Muscle of leg (tissue), 11 donors: ENCODE data around the gene OSBPL2. TPM values are rescaled to one million over a fixed set of nuclear protein-coding genes. Genes with fewer than 3 reads are reported as not detected.
A peak's percentile ranks its signal among the peaks of the same experiment; 100 is the strongest.

Experiments used
- DNase-seq: peaks from one replicate; pipeline ENCODE4 v3.0.0; 2013
- H3K27ac ChIP-seq: one replicate; pipeline ENCODE4 v1.5.1; 2013; ENCODE audit warnings: mild to moderate bottlenecking, low read length, control low read depth
- H3K27me3 ChIP-seq: one replicate; pipeline ENCODE4 v1.6.1; 2013; ENCODE audit warnings: low read length; ENCODE audit not compliant: control insufficient read depth, insufficient read depth
- H3K36me3 ChIP-seq: one replicate; pipeline ENCODE4 v1.6.1; 2013; ENCODE audit warnings: low read length; ENCODE audit not compliant: control insufficient read depth, insufficient read depth
- H3K4me1 ChIP-seq: one replicate; pipeline ENCODE4 v1.6.1; 2013; ENCODE audit warnings: low read length; ENCODE audit not compliant: control insufficient read depth, insufficient read depth
- H3K4me3 ChIP-seq: one replicate; pipeline ENCODE4 v1.5.1; 2013; ENCODE audit warnings: low read length, control low read depth
- H3K9me3 ChIP-seq: replicated peaks from 2 replicates; pipeline ENCODE4 v1.6.1; 2013; ENCODE audit warnings: low read depth, low read length; ENCODE audit not compliant: control insufficient read depth
- WGBS: methylation state at CpG from one replicate; pipeline ENCODE4 v1.1.5; 2013; ENCODE audit warnings: missing lambda C conversion rate; ENCODE audit not compliant: insufficient coverage; 5-methylcytosine and 5-hydroxymethylcytosine counted together
- polyA plus RNA-seq, 8 donors: library from polyadenylated mRNA; unstranded; fragments of 120-200 nt; gene quantifications; one replicate each; pipeline versions ENCODE4 v1.2.1 to v1.2.3, GENCODE V29; 2013; ENCODE audit warnings: inconsistent platforms in 1 of 8, low replicate concordance in 1 of 8; ENCODE audit not compliant: insufficient read length in 8 of 8, insufficient read depth in 1 of 8
- total RNA-seq: library from RNA; stranded (reverse); fragments of 120-200 nt; gene quantifications from one replicate; pipeline ENCODE4 v1.2.4, GENCODE V29; 2013

The OSBPL2 gene
- total and polyA plus RNA-seq, 9 donors = 21.6 to 33.6 (median 25.6) TPM

GRCh38 chr20:62297449-62298227 lies 59.3 kb downstream of the OSBPL2 start:
- Histone ChIP-seq H3K27ac (no peak overlapping the region), H3K9me3 (no peaks in the 10 kb centered on the region), H3K27me3 (no peaks in the 10 kb centered on the region), H3K36me3 (peaks cover 37% of the 10 kb centered on the region), H3K4me3 (no peak overlapping the region), H3K4me1 (peaks cover 8% of the 10 kb centered on the region)
- WGBS = 82% methylated on average over 27 of the region's 29 CpGs
- no peak for DNase-seq

GRCh38 chr20:62298577-62299249 lies 60.4 kb downstream of the OSBPL2 start:
- DNase-seq = no peak
- H3K27ac ChIP-seq = no peak overlapping the region
- no peak overlapping the region for H3K4me3 ChIP-seq
- H3K9me3 ChIP-seq = no peaks in the 10 kb centered on the region
- H3K36me3 ChIP-seq = peaks cover 32% of the 10 kb centered on the region
- H3K27me3 ChIP-seq = no peaks in the 10 kb centered on the region
- peaks cover 13% of the 10 kb centered on the region for H3K4me1 ChIP-seq
- 90% methylated on average over 24 of the region's 33 CpGs for WGBS

- Histone ChIP-seq H3K4me3 (no peak overlapping the region), H3K27me3 (no peaks in the 10 kb centered on the region)
- DNase-seq = no peak
These were observed 61.4 kb downstream of the OSBPL2 start for GRCh38 chr20:62299666-62300236.

GRCh38 chr20:62300319-62300718 lies 62.0 kb downstream of the OSBPL2 start:
- no peak overlapping the region for H3K4me3 ChIP-seq
- peaks cover 27% of the 10 kb centered on the region for H3K4me1 ChIP-seq
- peaks cover 37% of the 10 kb centered on the region for H3K36me3 ChIP-seq
- DNase-seq = no peak
- H3K27ac ChIP-seq = no peak overlapping the region
- no peaks in the 10 kb centered on the region for H3K9me3 ChIP-seq
- no peaks in the 10 kb centered on the region for H3K27me3 ChIP-seq
- 78% methylated on average over 8 of the region's 11 CpGs for WGBS

More at GRCh38 chr20:62299666-62300236, 61.4 kb downstream of the OSBPL2 start:
- WGBS = 90% methylated on average over 11 of the region's 12 CpGs
- H3K4me1 ChIP-seq = peaks cover 23% of the 10 kb centered on the region
- H3K9me3 ChIP-seq = no peaks in the 10 kb centered on the region
- peaks cover 35% of the 10 kb centered on the region for H3K36me3 ChIP-seq
- no peak overlapping the region for H3K27ac ChIP-seq

GRCh38 chr20:62301111-62301668 lies 62.9 kb downstream of the OSBPL2 start:
- H3K4me1 ChIP-seq = peaks cover 27% of the 10 kb centered on the region
- H3K27me3 ChIP-seq = no peaks in the 10 kb centered on the region
- H3K36me3 ChIP-seq = peaks cover 37% of the 10 kb centered on the region
- no peak for DNase-seq
- H3K9me3 ChIP-seq = no peaks in the 10 kb centered on the region
- H3K27ac ChIP-seq = no peak overlapping the region
- H3K4me3 ChIP-seq = no peak overlapping the region
- 95% methylated on average over 4 of the region's 11 CpGs for WGBS

- peaks cover 27% of the 10 kb centered on the region for H3K4me1 ChIP-seq
- H3K9me3 ChIP-seq = no peaks in the 10 kb centered on the region
- H3K27ac ChIP-seq = peak overlapping the region; percentile 96
- H3K27me3 ChIP-seq = no peaks in the 10 kb centered on the region
- H3K36me3 ChIP-seq = peaks cover 37% of the 10 kb centered on the region
- peak overlapping the region; percentile 69 for H3K4me3 ChIP-seq
- WGBS = 5% methylated on average over 20 of the region's 24 CpGs
- peak; percentile 96 for DNase-seq
These were observed 63.5 kb downstream of the OSBPL2 start for GRCh38 chr20:62301773-62302340.

- Histone ChIP-seq H3K36me3 (peaks cover 44% of the 10 kb centered on the region), H3K27ac (peak within 1 kb of the TSS; percentile 96)
- DNase-seq = peak; percentile 99
These were observed 64.2 kb downstream of the OSBPL2 start, which contains the start of gene ADRM1 for GRCh38 chr20:62302341-62303061. Gene ADRM1 (plus strand): TSS chr20:62302997. CDS start chr20:62303569, 572 bp downstream.

GRCh38 chr20:62303062-62303339 lies 64.7 kb downstream of the OSBPL2 start:
- WGBS = under 1% methylated on average over 39 of the region's 39 CpGs
- no peak for DNase-seq
- H3K27me3 ChIP-seq = no peaks in the 10 kb centered on the region
- H3K4me3 ChIP-seq = peak overlapping the region; percentile 70
- H3K27ac ChIP-seq = no peak overlapping the region
- H3K4me1 ChIP-seq = peaks cover 27% of the 10 kb centered on the region
- no peaks in the 10 kb centered on the region for H3K9me3 ChIP-seq
- peaks cover 49% of the 10 kb centered on the region for H3K36me3 ChIP-seq

More at GRCh38 chr20:62302341-62303061, 64.2 kb downstream of the OSBPL2 start, which contains the start of gene ADRM1:
- Histone ChIP-seq H3K27me3 (no peaks in the 10 kb centered on the region), H3K4me3 (peak within 1 kb of the TSS; percentile 70), H3K9me3 (no peaks in the 10 kb centered on the region), H3K4me1 (peaks cover 27% of the 10 kb centered on the region)
- under 1% methylated on average over 81 of the region's 81 CpGs for WGBS

GRCh38 chr20:62303340-62304226 lies 65.3 kb downstream of the OSBPL2 start:
- DNase-seq = no peak
- Histone ChIP-seq H3K9me3 (no peaks in the 10 kb centered on the region), H3K4me3 (peak overlapping the region; percentile 70), H3K27ac (peak overlapping the region; percentile 20), H3K4me1 (peaks cover 27% of the 10 kb centered on the region), H3K27me3 (no peaks in the 10 kb centered on the region), H3K36me3 (peaks cover 55% of the 10 kb centered on the region)
- 2% methylated on average over 65 of the region's 66 CpGs for WGBS
